ENCODE measurements around the gene SMARCD3.

Gene SMARCD3

DNA sequence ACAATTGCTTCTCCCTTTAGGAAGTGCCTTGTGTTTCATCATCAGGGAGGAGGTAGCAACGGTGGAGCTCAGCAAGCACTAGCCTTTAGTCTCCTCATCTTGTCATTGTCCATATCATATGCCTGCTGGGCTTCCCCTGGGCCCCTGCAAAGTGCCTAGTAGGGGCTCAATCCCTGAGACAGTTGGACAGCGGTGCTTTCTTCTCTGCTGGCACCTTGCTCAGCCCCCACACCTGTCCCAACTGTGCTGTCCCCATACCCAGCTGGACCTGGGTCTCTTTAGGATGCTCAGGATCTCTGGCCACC lies 5.5 kb downstream of the SMARCD3 start:
- ChIA-PET CTCF (interaction anchor here (0.9 to 7.9 kb wide), 20 partner anchors 9 to 151 kb away, joined by 3 to 98 read pairs (median 6); partner anchors contain the start of genes ABCF2, CHPF2 and GBX1), POLR2A (interaction anchor here (2.1 kb wide), 1 partner anchor 10 kb away, joined by 15 read pairs; the partner anchor contains the start of gene CHPF2)
- H3K27me3 ChIP-seq (replicated peaks in 2 of 5; ENCODE audit: control insufficient read depth in 4 of 5, insufficient read depth in 5 of 5, low read length in 4 of 5): peaks cover 0 to 40% (median 20%) of the 10 kb centered on the region in 5 experiments
- DNase-seq: no peak
- H3K4me3 ChIP-seq (ENCODE audit: control insufficient read depth in 1 of 7, extremely low read depth in 1 of 7, insufficient read depth in 4 of 7, low read depth in 2 of 7, low read length in 6 of 7): peak overlapping the region in 5 of 7 experiments; percentile 21 to 63 (median 51)
- H3K9me3 ChIP-seq (ENCODE audit: control extremely low read depth in 1 of 5, control insufficient read depth in 4 of 5, insufficient read depth in 2 of 5, low read depth in 1 of 5, low read length in 4 of 5): no peaks in the 10 kb centered on the region
- 44% methylated on average over 2 of the region's 2 CpGs for WGBS (ENCODE audit: insufficient coverage)
- H3K36me3 ChIP-seq (ENCODE audit: control insufficient read depth in 4 of 4, insufficient read depth in 4 of 4, low read length in 3 of 4): peaks cover 5 to 33% (median 23%) of the 10 kb centered on the region in 4 experiments
- peaks cover 5 to 41% (median 39%) of the 10 kb centered on the region in 4 experiments for H3K4me1 ChIP-seq (ENCODE audit: control extremely low read depth in 1 of 4, control insufficient read depth in 4 of 4, insufficient read depth in 4 of 4, low read length in 3 of 4)
- no peak overlapping the region for H3K27ac ChIP-seq (ENCODE audit: insufficient read depth in 1 of 2, low read depth in 1 of 2, low read length in 2 of 2, poor library complexity in 1 of 2, severe bottlenecking in 2 of 2)

DNA sequence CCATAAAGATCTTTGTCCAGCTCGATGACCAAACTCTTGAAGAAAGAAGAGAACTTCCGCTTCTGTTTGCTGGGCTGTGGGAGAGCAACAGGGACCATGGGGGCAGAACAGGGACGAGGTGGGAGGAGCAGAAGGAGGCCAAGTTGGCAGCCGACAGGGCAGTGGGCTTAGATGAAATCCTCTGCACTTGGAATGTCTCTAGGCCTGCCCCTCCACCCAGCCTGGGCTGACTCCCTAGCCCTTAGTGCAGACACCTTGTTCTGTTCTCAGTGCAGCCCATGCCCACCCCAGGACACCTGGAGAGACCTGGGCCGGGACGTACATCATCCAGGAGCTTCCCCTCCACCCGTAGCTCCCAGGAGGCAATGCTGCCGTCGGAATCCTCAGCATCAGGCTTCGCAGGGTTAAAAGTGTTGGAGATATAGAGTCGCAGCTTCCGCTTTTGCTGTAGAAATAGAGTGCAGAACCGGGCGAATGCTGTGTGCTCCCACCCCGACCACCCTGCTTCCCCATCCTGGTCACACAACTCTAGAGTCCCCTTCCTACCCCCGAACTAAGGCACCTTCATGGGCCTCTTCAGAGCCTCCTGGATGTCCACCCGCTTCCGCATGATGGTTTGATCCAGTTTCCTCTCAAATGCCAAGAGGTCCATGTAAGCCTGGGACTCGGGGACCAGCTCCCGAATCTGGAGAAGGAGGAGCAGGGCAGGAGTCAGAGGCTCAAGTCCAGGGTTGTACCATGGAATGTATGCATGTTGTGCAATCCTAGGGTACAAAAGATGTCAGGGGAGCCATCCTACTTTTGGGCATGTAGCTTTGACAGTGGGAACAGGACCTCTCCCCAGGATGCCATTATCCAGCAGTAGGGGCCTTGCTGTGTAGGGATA lies 6.1 kb downstream of the SMARCD3 start:
- Histone ChIP-seq H3K36me3 (ENCODE audit: control insufficient read depth in 4 of 4, insufficient read depth in 4 of 4, low read length in 3 of 4) (peaks cover 5 to 39% (median 29%) of the 10 kb centered on the region in 4 experiments), H3K27me3 (replicated peaks in 2 of 5; ENCODE audit: control insufficient read depth in 4 of 5, insufficient read depth in 5 of 5, low read length in 4 of 5) (peaks cover 0 to 34% (median 16%) of the 10 kb centered on the region in 5 experiments), H3K9me3 (ENCODE audit: control extremely low read depth in 1 of 5, control insufficient read depth in 4 of 5, insufficient read depth in 2 of 5, low read depth in 1 of 5, low read length in 4 of 5) (no peaks in the 10 kb centered on the region), H3K27ac (ENCODE audit: insufficient read depth in 1 of 2, low read depth in 1 of 2, low read length in 2 of 2, poor library complexity in 1 of 2, severe bottlenecking in 2 of 2) (no peak overlapping the region), H3K4me3 (ENCODE audit: control insufficient read depth in 1 of 7, extremely low read depth in 1 of 7, insufficient read depth in 4 of 7, low read depth in 2 of 7, low read length in 6 of 7) (peak overlapping the region in 2 of 7 experiments; percentile 56 to 63), H3K4me1 (ENCODE audit: control extremely low read depth in 1 of 4, control insufficient read depth in 4 of 4, insufficient read depth in 4 of 4, low read length in 3 of 4) (peaks cover 5 to 35% (median 33%) of the 10 kb centered on the region in 4 experiments)
- WGBS (ENCODE audit: insufficient coverage): 83% methylated on average over 18 of the region's 20 CpGs
- ChIA-PET CTCF (interaction anchor here (0.9 to 7.9 kb wide), 15 partner anchors 8 to 151 kb away, joined by 3 to 98 read pairs (median 6); partner anchors contain the start of genes ABCF2, CHPF2 and GBX1), POLR2A (interaction anchor here (1.1 to 2.1 kb wide), 2 partner anchors 9 to 15 kb away, joined by 4 to 15 read pairs; partner anchors contain the start of genes ABCF2 and CHPF2)
- no peak for DNase-seq

DNA sequence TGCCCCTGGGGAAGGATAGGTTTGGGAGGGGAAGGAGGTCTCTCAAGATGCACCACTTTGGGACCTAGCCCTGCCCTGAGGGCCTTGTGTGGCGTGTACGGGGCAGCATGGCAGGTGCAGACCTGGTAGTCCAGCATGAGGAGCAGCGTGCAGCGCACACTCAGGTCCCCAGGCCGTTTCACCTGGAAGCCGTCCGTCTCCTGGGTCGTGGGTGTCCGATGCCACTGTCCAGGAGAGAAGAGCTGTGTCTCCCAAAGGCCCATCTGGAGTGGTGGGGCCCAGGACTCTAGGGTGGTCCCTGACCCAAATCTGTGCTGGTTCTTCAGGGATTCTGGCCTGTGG lies 6.8 kb downstream of the SMARCD3 start:
- WGBS (ENCODE audit: insufficient coverage): 97% methylated on average over 9 of the region's 9 CpGs

DNA sequence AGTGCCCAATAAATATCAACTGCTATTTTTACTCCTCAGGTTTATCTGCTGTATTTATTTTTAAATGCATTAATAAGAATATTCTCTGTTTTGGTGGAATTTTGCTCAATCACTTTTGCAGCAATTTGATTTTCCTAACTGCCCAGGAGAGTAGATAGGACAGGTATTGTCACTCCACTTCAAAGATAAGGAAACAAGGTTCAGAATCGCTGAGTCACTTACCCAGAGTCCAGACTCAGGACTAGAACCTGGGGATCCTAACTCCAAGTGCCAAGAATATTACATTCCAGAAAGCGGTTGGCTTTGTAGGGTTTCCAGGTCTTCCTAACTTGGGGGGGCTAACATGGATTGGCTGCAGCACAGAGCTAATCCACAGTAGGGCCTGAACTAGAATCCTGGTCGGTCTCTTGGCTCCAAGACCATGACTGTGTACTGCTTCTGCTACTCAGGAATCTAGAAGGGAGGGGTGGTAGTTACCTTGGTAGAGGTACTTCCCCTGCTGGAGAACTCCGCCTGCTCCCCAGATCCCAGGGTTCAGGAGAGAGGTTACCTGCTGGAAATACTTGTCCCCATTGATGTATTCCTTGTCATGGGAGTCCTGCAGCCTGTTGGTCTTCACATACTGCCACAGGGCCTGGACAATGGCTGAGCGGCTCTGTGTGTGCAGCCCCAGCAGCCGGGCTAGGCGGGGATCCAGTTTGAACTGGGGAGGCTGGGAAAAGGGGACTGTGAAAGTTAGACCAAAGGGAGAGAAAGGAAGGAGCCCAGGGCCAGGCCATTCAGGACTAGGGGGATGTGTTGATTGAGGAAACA lies 7.3 kb downstream of the SMARCD3 start:
- Histone ChIP-seq H3K9me3 (ENCODE audit: control extremely low read depth in 1 of 5, control insufficient read depth in 4 of 5, insufficient read depth in 2 of 5, low read depth in 1 of 5, low read length in 4 of 5) (no peaks in the 10 kb centered on the region), H3K36me3 (ENCODE audit: control insufficient read depth in 4 of 4, insufficient read depth in 4 of 4, low read length in 3 of 4) (peaks cover 8 to 51% (median 42%) of the 10 kb centered on the region in 4 experiments), H3K4me3 (ENCODE audit: control insufficient read depth in 1 of 7, extremely low read depth in 1 of 7, insufficient read depth in 4 of 7, low read depth in 2 of 7, low read length in 6 of 7) (no peak overlapping the region), H3K27me3 (replicated peaks in 2 of 5; ENCODE audit: control insufficient read depth in 4 of 5, insufficient read depth in 5 of 5, low read length in 4 of 5) (peaks cover 0 to 21% (median 8%) of the 10 kb centered on the region in 5 experiments), H3K4me1 (ENCODE audit: control extremely low read depth in 1 of 4, control insufficient read depth in 4 of 4, insufficient read depth in 4 of 4, low read length in 3 of 4) (peaks cover 5 to 34% (median 31%) of the 10 kb centered on the region in 4 experiments), H3K27ac (ENCODE audit: insufficient read depth in 1 of 2, low read depth in 1 of 2, low read length in 2 of 2, poor library complexity in 1 of 2, severe bottlenecking in 2 of 2) (no peak overlapping the region)
- WGBS (ENCODE audit: insufficient coverage): 100% methylated on average over 3 of the region's 7 CpGs
- ChIA-PET CTCF (interaction anchor here (7.9 kb wide), 1 partner anchor 62 kb away, joined by 98 read pairs; no protein-coding TSS in a partner anchor), POLR2A (no interaction called here)
- DNase-seq: no peak

More for the DNA sequence above, 6.8 kb downstream of the SMARCD3 start:
- CTCF ChIA-PET: interaction anchor here (1.3 to 7.9 kb wide), 5 partner anchors 15 to 61 kb away, joined by 4 to 98 read pairs (median 6); partner anchors contain the start of gene ABCF2
- peaks cover 5 to 34% (median 31%) of the 10 kb centered on the region in 4 experiments for H3K4me1 ChIP-seq (ENCODE audit: control extremely low read depth in 1 of 4, control insufficient read depth in 4 of 4, insufficient read depth in 4 of 4, low read length in 3 of 4)
- DNase-seq: no peak
- no peaks in the 10 kb centered on the region for H3K9me3 ChIP-seq (ENCODE audit: control extremely low read depth in 1 of 5, control insufficient read depth in 4 of 5, insufficient read depth in 2 of 5, low read depth in 1 of 5, low read length in 4 of 5)
- peaks cover 0 to 27% (median 10%) of the 10 kb centered on the region in 5 experiments for H3K27me3 ChIP-seq (replicated peaks in 2 of 5; ENCODE audit: control insufficient read depth in 4 of 5, insufficient read depth in 5 of 5, low read length in 4 of 5)
- POLR2A ChIA-PET: interaction anchor here (1.1 kb wide), 1 partner anchor 15 kb away, joined by 4 read pairs; the partner anchor contains the start of gene ABCF2
- no peak overlapping the region for H3K27ac ChIP-seq (ENCODE audit: insufficient read depth in 1 of 2, low read depth in 1 of 2, low read length in 2 of 2, poor library complexity in 1 of 2, severe bottlenecking in 2 of 2)
- H3K36me3 ChIP-seq (ENCODE audit: control insufficient read depth in 4 of 4, insufficient read depth in 4 of 4, low read length in 3 of 4): peaks cover 8 to 45% (median 36%) of the 10 kb centered on the region in 4 experiments
- H3K4me3 ChIP-seq (ENCODE audit: control insufficient read depth in 1 of 7, extremely low read depth in 1 of 7, insufficient read depth in 4 of 7, low read depth in 2 of 7, low read length in 6 of 7): no peak overlapping the region

DNA sequence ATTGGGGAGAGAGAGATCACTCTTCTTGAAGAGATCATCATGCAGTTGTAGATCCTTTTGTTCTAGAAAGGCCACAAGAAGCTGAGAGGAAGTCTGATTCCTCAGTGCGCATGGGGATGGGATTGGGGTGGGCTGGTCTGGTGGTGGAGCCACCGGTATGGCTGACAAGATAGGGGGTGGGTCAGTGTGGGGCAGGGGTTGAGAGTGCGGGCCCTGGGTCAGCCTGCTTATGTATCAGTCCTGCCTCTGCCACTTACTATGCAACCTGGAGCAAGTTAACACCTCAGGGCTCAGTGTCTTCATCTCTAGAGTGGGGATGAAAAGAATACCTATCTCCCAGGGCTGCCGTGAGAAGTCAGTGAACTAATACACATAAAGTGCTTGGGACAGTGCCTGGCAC lies 8.0 kb downstream of the SMARCD3 start:
- CTCF ChIA-PET: interaction anchor here (0.6 to 7.9 kb wide), 2 partner anchors 63 to 344 kb away, joined by 3 to 98 read pairs; no protein-coding TSS in a partner anchor
- H3K9me3 ChIP-seq (ENCODE audit: control extremely low read depth in 1 of 5, control insufficient read depth in 4 of 5, insufficient read depth in 2 of 5, low read depth in 1 of 5, low read length in 4 of 5): no peaks in the 10 kb centered on the region
- POLR2A ChIA-PET: no interaction called here
- no peak overlapping the region for H3K4me3 ChIP-seq (ENCODE audit: control insufficient read depth in 1 of 7, extremely low read depth in 1 of 7, insufficient read depth in 4 of 7, low read depth in 2 of 7, low read length in 6 of 7)
- H3K4me1 ChIP-seq (ENCODE audit: control extremely low read depth in 1 of 4, control insufficient read depth in 4 of 4, insufficient read depth in 4 of 4, low read length in 3 of 4): peaks cover 5 to 29% (median 29%) of the 10 kb centered on the region in 4 experiments
- 90% methylated on average over 2 of the region's 4 CpGs for WGBS (ENCODE audit: insufficient coverage)
- no peak for DNase-seq
- H3K27me3 ChIP-seq (replicated peaks in 2 of 5; ENCODE audit: control insufficient read depth in 4 of 5, insufficient read depth in 5 of 5, low read length in 4 of 5): peaks cover 0 to 15% (median 6%) of the 10 kb centered on the region in 5 experiments
- peaks cover 9 to 57% (median 47%) of the 10 kb centered on the region in 4 experiments for H3K36me3 ChIP-seq (ENCODE audit: control insufficient read depth in 4 of 4, insufficient read depth in 4 of 4, low read length in 3 of 4)
- H3K27ac ChIP-seq (ENCODE audit: insufficient read depth in 1 of 2, low read depth in 1 of 2, low read length in 2 of 2, poor library complexity in 1 of 2, severe bottlenecking in 2 of 2): no peak overlapping the region

DNA sequence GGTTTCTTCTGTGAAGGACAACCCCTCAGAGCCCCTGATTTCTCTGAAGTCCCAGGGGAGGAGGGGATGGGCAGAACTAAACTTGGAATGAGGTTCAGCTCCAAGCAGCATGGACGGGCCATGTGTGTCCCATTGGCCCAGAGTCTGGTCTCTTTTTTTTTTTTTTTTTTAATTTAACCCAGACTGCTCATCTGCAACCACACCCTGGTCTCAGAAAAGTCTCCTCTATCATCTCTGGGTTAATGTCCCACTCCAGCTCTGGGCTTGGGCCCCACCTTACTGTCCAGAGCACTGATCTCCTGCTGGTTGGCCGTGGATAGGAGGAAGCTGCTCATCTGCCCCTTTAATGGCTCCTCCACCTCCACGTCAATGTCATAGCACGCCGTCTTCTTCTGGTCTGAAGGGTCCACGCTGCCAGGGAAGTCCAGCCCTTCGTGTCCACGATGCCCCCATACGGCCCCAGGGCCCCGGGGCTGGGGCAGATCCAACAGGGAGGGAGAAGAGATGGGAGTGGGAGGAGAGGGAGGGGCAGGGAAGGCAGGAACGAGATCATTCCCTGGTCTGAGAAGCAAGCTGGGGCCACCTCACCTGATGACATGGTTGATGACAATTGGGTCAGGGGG lies 8.5 kb downstream of the SMARCD3 start:
- H3K4me1 ChIP-seq (ENCODE audit: control extremely low read depth in 1 of 4, control insufficient read depth in 4 of 4, insufficient read depth in 4 of 4, low read length in 3 of 4): peaks cover 5 to 28% (median 23%) of the 10 kb centered on the region in 4 experiments
- POLR2A ChIA-PET: interaction anchor here (0.7 kb wide), 1 partner anchor 142 kb away, joined by 4 read pairs; no protein-coding TSS in a partner anchor

More for the DNA sequence above, 8.5 kb downstream of the SMARCD3 start:
- Histone ChIP-seq H3K9me3 (ENCODE audit: control extremely low read depth in 1 of 5, control insufficient read depth in 4 of 5, insufficient read depth in 2 of 5, low read depth in 1 of 5, low read length in 4 of 5) (no peaks in the 10 kb centered on the region), H3K4me3 (ENCODE audit: control insufficient read depth in 1 of 7, extremely low read depth in 1 of 7, insufficient read depth in 4 of 7, low read depth in 2 of 7, low read length in 6 of 7) (no peak overlapping the region), H3K36me3 (ENCODE audit: control insufficient read depth in 4 of 4, insufficient read depth in 4 of 4, low read length in 3 of 4) (peaks cover 11 to 63% (median 53%) of the 10 kb centered on the region in 4 experiments), H3K27ac (ENCODE audit: insufficient read depth in 1 of 2, low read depth in 1 of 2, low read length in 2 of 2, poor library complexity in 1 of 2, severe bottlenecking in 2 of 2) (no peak overlapping the region), H3K27me3 (replicated peaks in 2 of 5; ENCODE audit: control insufficient read depth in 4 of 5, insufficient read depth in 5 of 5, low read length in 4 of 5) (peaks cover 0 to 11% (median 4%) of the 10 kb centered on the region in 5 experiments)
- CTCF ChIA-PET: interaction anchor here (0.6 to 1.4 kb wide), 2 partner anchors 8 to 344 kb away, joined by 3 to 4 read pairs; no protein-coding TSS in a partner anchor
- WGBS (ENCODE audit: insufficient coverage): 96% methylated on average over 9 of the region's 11 CpGs
- DNase-seq: no peak

All from common myeloid progenitor, CD34-positive (primary cell).